ENCODE measurements around the gene TWF2.

TWF2 gene

GRCh38 chr3:52198643-52199608, 40.0 kb downstream of the TWF2 start:
- DNase-seq = no peak

GRCh38 chr3:52197842-52198625, 40.9 kb downstream of the TWF2 start, which contains the start of gene ALAS1:
TSS of gene ALAS1 (plus strand) at chr3:52198160. CDS start at chr3:52199242, 1,082 bp downstream.
- peak; percentile 94 for DNase-seq

GRCh38 chr3:52197499-52197841, 41.5 kb downstream of the TWF2 start:
- no peak for DNase-seq

- DNase-seq = no peak
Measured at GRCh38 chr3:52196977-52197376, 42.0 kb downstream of the TWF2 start.

GRCh38 chr3:52195823-52196331, 43.1 kb downstream of the TWF2 start:
- DNase-seq = no peak

GRCh38 chr3:52195291-52195597, 43.7 kb downstream of the TWF2 start:
- no peak for DNase-seq

GRCh38 chr3:52194485-52195290, 44.3 kb downstream of the TWF2 start:
- no peak for DNase-seq

GRCh38 chr3:52193065-52193464, 45.9 kb downstream of the TWF2 start:
- DNase-seq = no peak

- DNase-seq = no peak
Measured at GRCh38 chr3:52191663-52192062, 47.3 kb downstream of the TWF2 start.

GRCh38 chr3:52190294-52191074, 48.5 kb downstream of the TWF2 start:
- no peak for DNase-seq

GRCh38 chr3:52188556-52188955, 50.4 kb downstream of the TWF2 start:
- no peak for DNase-seq

GRCh38 chr3:52186729-52187128, 52.2 kb downstream of the TWF2 start:
- no peak for DNase-seq

- no peak for DNase-seq
Measured at GRCh38 chr3:52185837-52186236, 53.1 kb downstream of the TWF2 start.

GRCh38 chr3:52185311-52185710, 53.6 kb downstream of the TWF2 start:
- DNase-seq = no peak

- DNase-seq = no peak
Measured at GRCh38 chr3:52184690-52185089, 54.3 kb downstream of the TWF2 start.

GRCh38 chr3:52183786-52184445, 55.0 kb downstream of the TWF2 start:
- DNase-seq = no peak

- no peak for DNase-seq
Measured at GRCh38 chr3:52182691-52183090, 56.3 kb downstream of the TWF2 start.

GRCh38 chr3:52182196-52182595, 56.8 kb downstream of the TWF2 start:
- DNase-seq = no peak

GRCh38 chr3:52181543-52181942, 57.4 kb downstream of the TWF2 start:
- no peak for DNase-seq
